GM04504 (cell line): ENCODE measurements around the gene SPCS1.
"Not testable (repeated sequence)": the region's sequence is repeated elsewhere in the genome, so short reads cannot be mapped to it uniquely, and the experiment has no call there.

ENCODE experiments used
- DNase-seq: peaks from one replicate; pipeline ENCODE4 v3.0.0-alpha.2; 2012; ENCODE audit warnings: low read depth

Gene SPCS1

GRCh38 chr3:52694528-52695189, 11.2 kb upstream of the SPCS1 start:
- no peak for DNase-seq

DNA sequence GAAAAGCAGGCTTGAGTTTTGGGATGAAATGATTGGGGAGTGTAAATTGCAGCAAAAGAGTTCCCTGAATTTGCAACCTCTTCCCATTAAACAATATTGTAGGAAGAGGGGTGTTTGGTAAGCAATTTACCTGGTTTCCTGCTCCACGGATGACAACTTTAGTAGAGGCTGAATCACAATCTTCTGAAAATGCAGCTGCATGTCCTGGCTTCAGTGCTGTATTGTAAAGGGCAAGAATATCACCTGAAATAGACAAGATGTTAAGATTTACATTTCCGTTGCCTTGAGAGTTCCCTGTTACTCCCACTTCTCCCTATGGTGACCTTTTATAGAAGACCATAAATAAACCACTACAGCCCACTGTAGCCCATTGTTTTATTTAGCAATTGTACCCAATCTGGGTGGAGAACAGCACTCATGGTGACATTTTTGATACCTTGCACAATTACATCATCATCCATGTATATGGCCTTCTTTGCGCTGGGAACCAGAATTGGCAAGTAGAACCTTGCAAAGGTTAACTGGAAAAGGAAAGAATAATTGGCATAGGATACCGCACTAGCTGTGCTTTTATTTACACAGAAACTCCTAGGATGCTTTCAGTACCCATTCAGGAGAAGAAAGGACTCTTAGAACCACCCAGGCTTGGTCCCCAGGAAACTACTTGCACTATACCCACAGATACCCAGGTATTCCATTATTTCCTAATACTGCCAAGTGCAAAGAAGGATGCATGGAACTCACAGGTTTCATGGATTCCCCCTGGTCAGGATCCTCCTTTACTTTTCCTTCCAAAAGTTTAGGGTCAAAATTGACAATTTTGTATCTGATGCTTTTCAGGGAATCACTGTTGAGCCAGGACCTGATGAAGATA, 9.9 kb upstream of the SPCS1 start:
- DNase-seq = no peak

DNA sequence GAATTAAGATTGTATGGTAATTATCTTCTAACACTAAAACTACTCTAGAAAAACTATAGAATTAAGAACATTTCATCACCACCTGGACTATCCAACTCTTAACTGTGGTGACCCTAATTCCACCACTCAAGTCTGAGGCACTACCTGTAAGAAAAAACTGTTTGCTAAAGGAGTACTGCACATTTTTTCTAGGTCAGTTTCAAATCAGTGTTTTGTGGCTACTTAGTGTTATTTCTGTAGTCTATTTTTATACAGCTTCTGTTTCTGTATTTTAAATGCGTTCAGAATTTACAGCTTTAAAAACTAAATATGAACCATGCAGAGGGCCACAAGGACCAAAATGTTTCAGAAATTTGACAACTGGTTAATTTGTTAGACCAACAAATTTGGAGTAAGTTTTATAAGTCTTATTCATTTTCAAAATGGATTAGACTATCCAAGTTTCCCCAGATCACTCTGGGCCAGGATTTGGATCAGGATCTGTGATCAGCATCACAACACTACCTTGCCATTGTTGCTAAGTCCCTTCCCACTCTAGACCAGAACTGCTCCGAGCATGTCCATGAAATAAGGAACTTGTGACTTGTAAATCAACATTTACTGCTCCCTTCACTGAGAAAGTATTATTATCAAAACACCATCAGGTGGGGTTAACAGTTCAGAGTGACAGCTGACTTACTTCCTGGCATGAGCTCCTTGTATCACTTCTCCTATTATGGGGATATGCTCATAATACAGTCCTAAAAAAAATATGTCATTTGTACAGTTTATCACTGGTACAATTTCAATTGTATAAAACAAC, 8.9 kb upstream of the SPCS1 start:
- no peak for DNase-seq

DNA sequence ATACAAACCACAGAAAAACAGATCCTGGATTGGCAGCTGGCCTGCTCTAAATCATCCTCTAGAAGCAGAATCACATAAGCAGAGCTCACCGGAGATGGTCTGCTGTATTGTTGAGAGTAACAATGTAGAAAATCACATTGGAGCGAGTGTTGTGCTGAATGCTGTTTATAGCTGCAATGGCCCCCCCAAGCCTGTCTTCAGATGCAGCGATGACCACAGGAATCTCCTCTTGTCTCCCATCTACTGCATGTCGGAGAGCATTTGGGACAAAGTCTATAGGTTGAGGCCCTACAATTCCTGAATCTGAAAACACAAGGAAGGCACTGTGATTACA, 8.3 kb upstream of the SPCS1 start:
- DNase-seq = no peak

DNA sequence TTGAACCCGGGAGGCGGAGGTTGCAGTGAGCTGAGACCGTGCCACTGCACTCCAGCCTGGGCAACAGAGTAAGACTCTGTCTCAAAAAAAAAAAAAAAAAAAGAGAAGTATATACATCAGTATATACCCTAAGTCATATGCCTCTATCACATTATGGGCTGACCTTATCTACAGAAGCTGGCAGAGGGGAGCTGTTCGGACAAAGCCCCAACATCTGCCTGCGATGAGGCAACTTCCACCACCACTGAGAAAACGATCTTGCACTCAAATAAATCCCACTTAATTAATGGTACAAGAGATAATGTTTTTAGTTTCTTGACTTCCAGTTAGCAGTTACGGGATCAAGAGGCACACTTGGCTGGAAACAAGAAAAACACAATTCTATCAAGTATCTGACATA, 2.6 kb upstream of the SPCS1 start:
- no peak for DNase-seq

DNA sequence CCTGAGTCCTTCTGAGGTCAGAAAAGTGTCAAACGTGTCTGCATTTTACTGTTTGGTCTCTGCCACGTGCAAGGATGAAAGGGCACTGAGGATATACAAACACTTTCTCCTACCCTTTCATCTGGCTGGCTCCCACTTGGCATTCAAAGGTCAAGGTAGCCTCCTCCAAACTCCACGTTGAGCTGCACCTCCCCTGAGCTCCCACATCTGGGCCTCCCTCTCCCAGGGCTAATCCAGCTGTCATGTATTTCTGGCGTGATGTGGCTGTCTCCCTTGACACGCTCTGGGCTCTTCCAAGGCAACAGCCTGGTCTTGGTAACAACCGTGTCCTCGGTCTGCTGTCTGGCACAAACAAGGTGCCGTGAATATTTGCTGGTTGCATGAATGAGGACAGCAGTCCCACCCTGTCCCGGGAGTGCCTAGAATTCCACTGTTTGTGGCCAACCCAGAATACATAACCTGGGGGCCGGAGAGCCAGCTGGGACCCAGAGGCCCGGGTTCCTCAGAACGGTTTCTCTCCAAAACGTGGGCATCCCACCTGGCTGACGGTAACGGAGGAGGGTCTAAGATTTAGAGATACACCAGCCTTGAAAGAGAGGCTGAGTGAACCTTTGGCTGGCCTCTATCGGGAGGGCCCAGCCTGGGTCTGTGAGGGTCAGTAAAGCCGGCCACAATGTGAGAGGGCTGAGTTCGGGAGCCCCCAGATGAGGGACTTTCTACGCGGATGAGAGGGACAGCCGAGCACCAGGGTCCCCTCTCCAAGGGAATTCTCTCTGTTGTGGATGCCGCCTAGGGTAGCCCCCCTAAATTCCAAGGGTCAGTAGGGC, 1.1 kb upstream of the SPCS1 start:
- no peak for DNase-seq

DNA sequence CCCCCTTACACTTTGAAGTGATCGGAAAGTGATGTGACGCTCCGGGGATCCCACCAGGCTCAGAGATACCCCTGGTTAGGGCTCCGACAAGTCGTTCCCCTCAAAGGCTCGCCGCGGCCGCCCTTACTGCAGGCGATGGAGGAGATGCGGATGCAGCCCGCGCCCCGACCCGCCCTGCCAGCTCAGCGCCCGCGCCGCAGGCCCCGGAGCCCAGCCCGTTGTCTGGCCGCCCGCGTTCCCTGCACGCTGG, 543 bp upstream of the SPCS1 start:
- no peak for DNase-seq

DNA sequence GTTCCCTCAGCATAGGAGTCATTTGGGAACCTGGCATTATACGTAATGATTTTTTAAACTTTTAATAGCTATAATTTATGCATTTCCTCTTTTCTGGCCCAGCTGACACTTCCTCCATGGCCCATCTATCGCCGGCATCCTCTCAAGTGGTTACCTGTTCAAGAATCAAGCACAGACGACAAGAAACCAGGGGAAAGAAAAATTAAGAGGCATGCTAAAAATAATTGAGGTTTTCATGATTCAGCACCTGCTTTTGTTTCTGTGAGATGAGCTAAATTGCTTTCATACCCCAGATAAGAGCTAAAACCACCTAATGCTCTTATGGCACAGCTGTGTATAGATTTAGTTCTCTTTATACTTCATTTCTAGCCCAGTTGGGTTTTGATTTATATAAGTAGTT, 1.7 kb downstream of the SPCS1 start:
- no peak for DNase-seq

DNA sequence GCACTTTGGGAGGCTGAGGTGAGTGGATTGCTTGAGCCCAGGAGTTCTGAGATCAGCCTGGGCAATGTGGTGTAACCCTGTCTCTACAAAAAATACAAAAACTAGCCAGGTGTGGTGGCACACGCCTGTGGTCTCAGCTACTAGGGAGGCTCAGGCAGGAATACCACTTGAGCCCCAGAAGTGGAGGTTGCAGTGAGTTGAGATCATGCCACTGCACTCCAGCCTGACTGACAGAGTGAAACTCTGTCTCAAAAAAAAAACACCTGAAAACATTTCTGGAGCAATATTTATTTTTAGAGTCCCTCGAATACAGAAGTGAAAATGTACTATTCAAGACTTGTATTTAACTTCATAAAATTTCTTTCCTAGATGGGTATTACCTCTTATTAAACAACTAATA, 4.6 kb downstream of the SPCS1 start:
- no peak for DNase-seq

DNA sequence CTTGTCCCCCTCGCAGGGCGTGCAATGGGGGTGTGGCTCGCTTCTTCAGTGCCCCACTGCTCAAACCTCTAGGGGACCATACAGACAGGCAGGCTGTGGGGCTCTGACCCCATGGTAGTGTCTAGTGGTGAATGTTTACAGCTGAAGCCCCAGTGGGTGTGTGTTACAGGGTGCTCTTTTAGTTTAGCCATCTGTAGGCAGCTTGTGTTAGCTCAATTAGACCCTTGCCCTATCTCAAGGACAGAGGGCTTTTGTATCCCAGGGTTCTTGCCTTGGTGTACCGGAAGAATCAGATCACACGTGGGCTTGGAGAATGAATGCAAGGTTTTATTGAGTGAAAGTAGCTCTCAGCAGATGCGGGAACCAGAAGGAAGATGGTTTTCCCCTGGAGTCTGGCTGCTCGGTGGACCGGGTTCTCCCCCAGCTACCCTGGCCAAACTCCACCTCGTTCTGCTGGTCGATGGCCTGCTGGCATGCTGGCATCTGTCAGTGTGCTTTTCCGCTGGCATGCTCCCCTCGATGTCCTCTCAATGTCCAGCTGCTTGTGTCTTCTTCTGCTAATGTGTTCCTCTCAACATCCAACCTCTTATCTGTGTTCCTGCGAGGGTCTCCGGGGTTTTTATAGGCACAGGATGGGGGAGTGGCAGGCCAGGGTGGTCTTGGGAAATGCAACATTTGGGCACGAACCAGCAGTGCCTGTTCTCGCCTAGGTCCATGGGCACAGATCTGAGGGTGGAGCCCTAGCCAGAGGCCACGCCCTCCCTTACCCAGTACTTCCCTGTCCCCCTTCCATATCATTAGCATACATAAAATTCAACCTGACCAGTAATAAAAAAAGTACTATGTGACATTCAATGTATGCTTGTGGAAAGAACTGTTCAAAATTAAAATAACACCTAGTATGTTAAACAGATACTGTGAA, 6.6 kb downstream of the SPCS1 start:
- DNase-seq = no peak

GRCh38 chr3:52714335-52715302, 8.7 kb downstream of the SPCS1 start:
- no peak for DNase-seq

DNA sequence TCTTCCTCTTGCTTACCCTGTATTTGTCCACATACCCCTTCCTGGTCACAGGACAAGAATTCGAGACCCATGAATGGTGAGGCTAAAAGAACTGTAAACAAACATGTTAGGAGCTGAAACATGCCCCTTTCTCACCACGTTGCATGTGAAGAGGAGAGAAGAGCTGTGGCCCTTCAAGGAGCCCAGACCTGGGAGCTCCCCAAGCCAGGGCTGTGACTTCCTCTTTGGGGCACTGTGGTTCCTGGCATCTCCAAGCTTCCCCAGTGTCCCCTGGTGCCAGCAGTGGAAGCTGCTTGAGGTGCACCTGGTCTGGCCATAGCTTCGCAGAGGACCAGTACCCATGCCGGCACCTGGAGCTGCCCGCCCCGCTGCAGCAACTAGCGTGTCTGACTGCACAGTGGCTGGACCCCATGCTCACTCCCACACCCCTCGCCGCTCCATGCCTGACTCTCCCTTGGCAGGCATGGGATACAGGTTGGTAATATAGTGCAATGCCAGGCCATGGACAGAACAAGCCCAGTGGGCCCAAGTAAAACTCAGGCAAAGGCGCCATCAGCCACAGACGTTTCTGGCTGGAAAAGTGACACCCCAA, 9.9 kb downstream of the SPCS1 start:
- DNase-seq = no peak

GRCh38 chr3:52719618-52720017, 13.7 kb downstream of the SPCS1 start:
- no peak for DNase-seq

DNA sequence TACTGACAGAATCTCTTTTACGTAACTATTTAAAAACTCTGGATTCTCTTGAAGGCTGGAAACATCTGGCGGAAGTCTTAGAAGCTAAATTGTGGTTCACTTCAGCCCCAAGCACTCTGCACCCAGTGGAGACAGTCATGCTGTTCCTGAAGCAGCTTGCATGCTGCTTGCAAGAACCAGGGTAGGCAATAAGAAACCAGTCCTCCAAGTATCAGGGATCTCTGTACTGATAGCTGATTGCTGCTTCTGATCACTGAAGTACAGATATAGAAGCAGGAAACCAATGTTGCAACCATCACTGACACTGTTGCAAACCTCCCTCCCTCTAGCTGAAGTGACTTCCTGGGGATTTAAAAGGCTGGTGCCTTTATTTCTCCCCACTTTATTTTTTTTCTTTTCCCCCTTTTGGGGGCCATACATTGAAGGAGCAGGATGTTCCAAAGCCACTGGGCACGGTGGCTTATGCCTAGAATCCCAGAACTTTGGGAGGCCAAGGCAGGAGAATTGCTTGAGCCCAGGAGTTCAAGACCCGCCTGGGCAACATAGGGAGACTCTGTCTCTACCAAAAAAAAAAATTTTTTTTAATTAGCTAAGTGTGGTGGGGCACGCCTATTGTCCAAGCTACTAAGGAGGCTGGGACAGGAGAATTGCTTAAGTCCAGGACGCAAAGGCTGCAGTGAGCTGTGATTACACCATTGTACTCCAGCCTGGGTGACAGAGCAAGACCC, 15.3 kb downstream of the SPCS1 start:
- DNase-seq = no peak

DNA sequence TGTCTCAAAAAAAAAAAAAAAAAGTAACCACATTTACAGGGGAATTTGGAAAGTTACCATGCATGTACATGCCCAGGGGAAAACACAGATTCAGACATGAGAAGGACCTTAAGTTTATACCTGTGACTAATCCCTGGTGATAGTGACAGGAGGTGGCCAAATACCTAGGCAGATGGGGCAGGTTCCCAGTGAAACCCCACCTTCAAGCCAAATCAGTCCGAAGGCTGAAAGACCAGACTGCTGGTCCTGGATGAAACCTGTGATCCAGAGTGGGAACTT, 15.8 kb downstream of the SPCS1 start:
- DNase-seq = no peak

GRCh38 chr3:52722491-52722890, 16.6 kb downstream of the SPCS1 start:
- no peak for DNase-seq

DNA sequence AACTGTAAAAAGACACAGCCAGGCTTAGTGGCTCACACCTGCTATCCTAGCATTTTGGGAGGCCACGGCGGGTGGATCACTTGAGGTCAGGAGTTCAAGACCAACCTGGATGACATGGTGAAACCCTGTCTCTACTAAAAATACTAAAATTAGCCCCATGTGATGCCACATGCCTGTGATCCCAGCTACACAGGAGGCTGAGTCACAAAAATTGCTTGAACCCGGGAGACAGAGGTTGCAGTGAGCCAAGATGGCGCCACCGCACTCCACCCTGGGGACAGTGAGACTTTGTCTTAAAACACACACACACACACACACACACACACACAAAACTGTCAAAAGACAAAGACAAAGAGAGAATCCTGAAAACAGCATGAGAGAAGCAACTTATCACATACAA, 18.0 kb downstream of the SPCS1 start:
- no peak for DNase-seq

DNA sequence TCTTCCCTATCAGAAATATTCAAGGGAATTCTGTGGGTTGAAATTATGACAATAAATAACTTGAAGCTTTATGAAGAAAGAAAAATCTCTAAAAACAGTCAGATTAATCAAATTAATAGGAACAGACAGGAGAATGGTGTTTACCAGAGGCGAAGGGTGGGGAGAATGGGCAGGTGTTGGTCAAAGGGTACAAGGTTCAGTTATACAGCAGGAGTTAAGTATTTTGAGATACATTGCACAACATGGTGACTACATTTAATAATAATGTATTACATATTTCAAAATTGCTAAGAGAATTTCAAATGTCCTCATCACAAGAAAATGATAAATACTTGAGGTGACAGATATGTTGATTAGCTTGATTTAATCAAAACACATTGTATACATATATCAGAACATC, 18.6 kb downstream of the SPCS1 start:
- no peak for DNase-seq

DNA sequence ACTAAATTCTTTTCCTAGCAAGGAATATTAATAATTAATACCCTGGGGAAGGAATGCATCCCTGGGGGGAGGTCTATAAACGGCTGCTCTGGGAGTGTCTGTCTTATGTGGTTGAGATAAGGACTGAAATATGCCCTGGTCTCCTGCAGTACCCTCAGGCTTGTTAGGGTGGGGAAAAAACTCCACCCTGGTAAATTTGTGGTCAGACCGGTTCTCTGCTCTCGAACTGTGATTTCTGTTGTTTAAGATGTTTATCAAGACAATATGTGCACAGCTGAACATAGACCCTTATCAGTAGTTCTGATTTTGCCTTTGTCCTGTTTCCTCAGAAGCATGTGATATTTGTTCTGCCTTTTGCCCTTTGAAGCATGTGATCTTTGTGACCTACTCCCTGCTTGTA, 22.8 kb downstream of the SPCS1 start:
- not testable (repeated sequence) for DNase-seq
